ENCODE results near the gene TYK2. TPM values are rescaled to one million over a fixed set of nuclear protein-coding genes. Genes with fewer than 3 reads are reported as not detected.

The TYK2 gene
- total and polyA plus RNA-seq, 2 of the 13 experiments (the other 11 are each of a cell fraction or from before 2014, with no cell fraction given) = 38.8 to 60.1 TPM

GRCh38 chr19:10315335-10316214 is 64.8 kb downstream of the TYK2 start, which contains the start of gene FDX2 (continued):
- TF ChIP-seq ZBTB40 (IDR thresholded peaks at IDR 0.05) = no peak
- no peak for TF ChIP-seq ZBTB40 (CRISPR knock-in tag; IDR thresholded peaks at IDR 0.05)
- TF ChIP-seq ZXDC (CRISPR knock-in tag; IDR thresholded peaks at IDR 0.05) = no peak
- no peak for TF ChIP-seq ZNF333 (CRISPR knock-in tag; IDR thresholded peaks at IDR 0.05; ENCODE audit: borderline replicate concordance)
- TF ChIP-seq ZNF7 (CRISPR knock-in tag; IDR thresholded peaks at IDR 0.05) = no peak
- no peak for TF ChIP-seq GPN1 (CRISPR knock-in tag; IDR thresholded peaks at IDR 0.05; ENCODE audit: borderline replicate concordance)
- TF ChIP-seq ZEB1 (IDR thresholded peaks at IDR 0.05; ENCODE audit: insufficient replicate concordance, low read depth) = no peak
- no peak for TF ChIP-seq ZNF484 (CRISPR knock-in tag; IDR thresholded peaks at IDR 0.05; ENCODE audit: borderline replicate concordance, low read depth)
- peak; percentile 96 for TF ChIP-seq AGO2 (optimal IDR thresholded peaks at IDR 0.05; ENCODE audit: low read depth, low read length)
- no peak for TF ChIP-seq ZNF17 (CRISPR knock-in tag; IDR thresholded peaks at IDR 0.05)
